Measurements from ENCODE around the gene CHAD. TPM values are rescaled to one million over a fixed set of nuclear protein-coding genes. Genes with fewer than 3 reads are reported as not detected.

The CHAD gene
- total and polyA plus RNA-seq, 2 donors (not counting 1 experiment from before 2014, with no cell fraction given), result 3.5 to 4.4 TPM

GRCh38 chr17:50447870-50448595 lies 20.6 kb downstream of the CHAD start:
- Histone ChIP-seq H3K9ac (ENCODE audit: low read length) (no peak overlapping the region), H2AFZ (ENCODE audit: insufficient read depth, low read depth, low read length, poor library complexity, severe bottlenecking) (no peak overlapping the region), H3K27me3 (replicated peaks in 1 of 4; ENCODE audit: control extremely low read depth in 1 of 4, control insufficient read depth in 3 of 4, insufficient read depth in 4 of 4, low read length in 3 of 4) (no peaks in the 10 kb centered on the region), H3K36me3 (replicated peaks in 1 of 2; ENCODE audit: control extremely low read depth in 1 of 2, control insufficient read depth in 1 of 2, extremely low read depth in 1 of 2, insufficient read depth in 2 of 2, low read length in 1 of 2) (peaks cover 0 to 2% of the 10 kb centered on the region in 2 experiments), H3K4me3 (ENCODE audit: control extremely low read depth in 1 of 5, extremely low read depth in 1 of 5, insufficient read depth in 1 of 5, low read depth in 2 of 5, low read length in 4 of 5) (no peak overlapping the region), H3K27ac (ENCODE audit: low read length in 2 of 2) (no peak overlapping the region), H3K79me2 (ENCODE audit: control insufficient read depth, insufficient read depth, low read length) (peaks cover 11% of the 10 kb centered on the region), H3K4me1 (ENCODE audit: control insufficient read depth in 2 of 2, insufficient read depth in 2 of 2, low read length in 2 of 2) (peaks cover 12 to 16% of the 10 kb centered on the region in 2 donors), H4K20me1 (ENCODE audit: control insufficient read depth, insufficient read depth, low read length, poor library complexity, severe bottlenecking) (no peaks in the 10 kb centered on the region), H3K9me3 (ENCODE audit: control extremely low read depth in 1 of 3, control insufficient read depth in 2 of 3, insufficient read depth in 1 of 3, low read length in 2 of 3) (no peaks in the 10 kb centered on the region), H3K4me2 (replicated peaks; ENCODE audit: low read depth, low read length, poor library complexity, severe bottlenecking) (no peak overlapping the region)
- WGBS (ENCODE audit: insufficient coverage), result 89% methylated on average over 4 of the region's 7 CpGs
- Mint-ChIP-seq H3K4me1 (peaks cover 14% of the 10 kb centered on the region), H3K4me3 (no peak overlapping the region), H3K27ac (no peak overlapping the region), H3K27me3 (no peaks in the 10 kb centered on the region), H3K9me3 (ENCODE audit: insufficient read depth) (no peaks in the 10 kb centered on the region)
- CTCF ChIA-PET, result no interaction called here
- POLR2A ChIA-PET, result no interaction called here
- ATAC-seq (ENCODE audit: low read depth), result no peak
- TF ChIP-seq CTCF (IDR thresholded peaks at IDR 0.05), result no peak
- TF ChIP-seq EZH2 (IDR thresholded peaks at IDR 0.05; ENCODE audit: borderline replicate concordance, insufficient read depth, low read depth, low read length, poor library complexity, severe bottlenecking), result no peak
- intact Hi-C loops (cut with micrococcal nuclease), result no loop called here
- DNase-seq, result no peak

- Histone ChIP-seq H3K9me3 (ENCODE audit: control extremely low read depth in 1 of 3, control insufficient read depth in 2 of 3, insufficient read depth in 1 of 3, low read length in 2 of 3) (no peaks in the 10 kb centered on the region), H3K36me3 (replicated peaks in 1 of 2; ENCODE audit: control extremely low read depth in 1 of 2, control insufficient read depth in 1 of 2, extremely low read depth in 1 of 2, insufficient read depth in 2 of 2, low read length in 1 of 2) (peaks cover 0 to 2% of the 10 kb centered on the region in 2 experiments), H3K27me3 (replicated peaks in 1 of 4; ENCODE audit: control extremely low read depth in 1 of 4, control insufficient read depth in 3 of 4, insufficient read depth in 4 of 4, low read length in 3 of 4) (no peaks in the 10 kb centered on the region), H3K4me3 (ENCODE audit: control extremely low read depth in 1 of 5, extremely low read depth in 1 of 5, insufficient read depth in 1 of 5, low read depth in 2 of 5, low read length in 4 of 5) (no peak overlapping the region), H3K9ac (ENCODE audit: low read length) (no peak overlapping the region), H4K20me1 (ENCODE audit: control insufficient read depth, insufficient read depth, low read length, poor library complexity, severe bottlenecking) (no peaks in the 10 kb centered on the region), H3K79me2 (ENCODE audit: control insufficient read depth, insufficient read depth, low read length) (peaks cover 15% of the 10 kb centered on the region), H2AFZ (ENCODE audit: insufficient read depth, low read depth, low read length, poor library complexity, severe bottlenecking) (no peak overlapping the region), H3K4me1 (ENCODE audit: control insufficient read depth in 2 of 2, insufficient read depth in 2 of 2, low read length in 2 of 2) (no peaks in the 10 kb centered on the region), H3K27ac (ENCODE audit: low read length in 2 of 2) (no peak overlapping the region), H3K4me2 (replicated peaks; ENCODE audit: low read depth, low read length, poor library complexity, severe bottlenecking) (no peak overlapping the region)
- intact Hi-C loops (cut with micrococcal nuclease), result no loop called here
- Mint-ChIP-seq H3K27me3 (no peaks in the 10 kb centered on the region), H3K9me3 (ENCODE audit: insufficient read depth) (no peaks in the 10 kb centered on the region), H3K4me1 (no peaks in the 10 kb centered on the region), H3K27ac (no peak overlapping the region), H3K4me3 (no peak overlapping the region)
- WGBS (ENCODE audit: insufficient coverage), result no CpG with 5 or more reads among the region's 1 CpG
- TF ChIP-seq EZH2 (IDR thresholded peaks at IDR 0.05; ENCODE audit: borderline replicate concordance, insufficient read depth, low read depth, low read length, poor library complexity, severe bottlenecking) (no peak), CTCF (IDR thresholded peaks at IDR 0.05) (no peak)
- ATAC-seq (ENCODE audit: low read depth) (no peak), DNase-seq (no peak)
- CTCF ChIA-PET, result interaction anchor here (0.6 to 1.6 kb wide), 3 partner anchors 11 to 59 kb away, joined by 3 read pairs; partner anchors contain the start of gene LRRC59
- POLR2A ChIA-PET, result no interaction called here
Measured at GRCh38 chr17:50445730-50446325, 22.9 kb downstream of the CHAD start.
